GM18951 (cell line): Measurements from ENCODE around the gene GABRG3.

ENCODE experiments used
- POLR2A ChIP-seq: IDR thresholded peaks from 4 replicates; pipeline ENCODE4 v1.6.1; 2011; ENCODE audit warnings: mild to moderate bottlenecking; ENCODE audit not compliant: insufficient read length, insufficient read depth; ENCODE audit errors: extremely low read depth
- in situ Hi-C: fragments of 300-500 bp; cut with MboI; formaldehyde crosslinking; loops from one replicate; pipeline ENCODE4 v1.12.0; 2022; ENCODE audit warnings: low sequenced_read_pairs, mixed read lengths, inconsistent platforms; ENCODE audit not compliant: unreplicated experiment

The GABRG3 gene

DNA sequence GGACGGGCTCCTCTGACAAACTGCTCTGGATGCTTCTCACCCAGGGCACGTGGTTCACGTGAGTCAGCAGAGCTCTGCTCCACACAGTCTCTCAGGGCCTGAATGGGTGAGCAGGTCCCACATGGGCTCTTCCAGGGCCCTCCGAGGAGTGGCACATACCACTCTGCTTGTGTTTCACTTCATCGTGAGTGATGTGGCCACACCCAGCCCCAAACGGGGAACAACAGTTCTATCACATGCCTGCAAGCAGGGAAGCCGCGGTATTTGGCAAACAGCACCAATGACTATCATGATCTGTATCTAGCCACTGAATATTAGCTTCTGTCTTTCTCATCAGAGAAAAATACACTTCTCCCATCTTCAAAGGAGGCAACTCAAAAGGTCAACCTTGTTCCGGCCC is 352.8 kb downstream of the GABRG3 start:
- in situ Hi-C loops, result no loop called here
- no peak for TF ChIP-seq POLR2A

DNA sequence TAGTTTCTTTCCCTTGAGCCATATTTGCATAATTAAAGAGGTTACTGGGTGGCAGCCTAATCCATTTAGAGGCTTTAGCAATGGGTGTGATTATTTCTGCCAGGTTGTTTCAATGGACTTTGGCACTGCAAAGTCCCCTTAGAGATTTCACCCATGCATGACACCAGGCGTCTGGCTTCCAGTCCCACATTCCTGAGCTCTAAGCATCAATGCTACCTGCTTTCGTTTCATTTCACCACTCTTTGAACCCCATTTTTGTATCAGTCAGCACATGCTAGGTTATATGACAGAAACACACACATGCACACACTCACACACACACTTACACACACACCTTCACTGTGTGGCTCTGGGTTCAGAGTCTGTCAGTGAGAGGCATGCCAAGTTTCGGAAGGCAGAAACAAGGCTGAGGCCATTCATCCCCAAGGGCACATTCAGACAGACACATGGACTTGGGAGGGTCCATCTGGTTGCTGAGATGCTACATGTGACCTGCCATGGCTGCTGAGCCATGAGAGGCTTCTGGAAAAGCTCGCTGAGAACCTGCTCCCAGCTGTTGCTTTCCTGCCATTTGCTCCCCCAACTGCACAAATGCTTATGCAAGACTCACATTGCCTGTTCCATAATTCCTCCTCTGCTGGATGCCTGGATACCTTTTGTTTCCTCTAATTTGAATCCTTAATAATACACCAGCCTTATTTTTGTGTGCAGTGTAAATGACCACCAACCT is 354.1 kb downstream of the GABRG3 start:
- in situ Hi-C loops, result no loop called here
- TF ChIP-seq POLR2A, result no peak

DNA sequence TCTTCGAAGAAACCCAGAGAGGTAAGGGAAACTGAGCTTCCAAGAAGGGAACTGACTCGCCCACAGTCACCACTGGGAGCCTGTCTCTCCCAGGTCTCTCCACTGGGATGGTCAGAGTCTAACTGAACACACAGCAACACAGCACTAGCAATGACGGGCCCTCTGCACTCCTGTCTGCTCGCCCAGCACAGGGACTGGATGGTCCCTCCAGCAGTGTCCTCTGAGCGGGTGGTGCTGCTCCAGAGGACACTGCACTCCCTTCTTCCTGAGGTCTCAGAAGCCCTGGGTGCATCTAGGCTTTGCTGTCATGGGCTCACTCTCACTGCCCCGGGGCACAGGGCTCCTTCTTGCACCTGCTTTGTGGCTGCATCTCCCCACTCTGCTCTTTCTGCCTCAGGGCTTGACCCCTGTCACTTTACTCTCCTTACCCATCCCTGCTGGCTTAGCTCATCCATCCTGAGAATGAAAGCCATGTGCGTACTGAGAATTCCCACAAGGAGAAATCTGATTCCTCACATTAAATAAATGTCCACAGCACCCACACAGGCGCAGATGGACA is 356.6 kb downstream of the GABRG3 start:
- in situ Hi-C loops, result no loop called here
- TF ChIP-seq POLR2A, result no peak

DNA sequence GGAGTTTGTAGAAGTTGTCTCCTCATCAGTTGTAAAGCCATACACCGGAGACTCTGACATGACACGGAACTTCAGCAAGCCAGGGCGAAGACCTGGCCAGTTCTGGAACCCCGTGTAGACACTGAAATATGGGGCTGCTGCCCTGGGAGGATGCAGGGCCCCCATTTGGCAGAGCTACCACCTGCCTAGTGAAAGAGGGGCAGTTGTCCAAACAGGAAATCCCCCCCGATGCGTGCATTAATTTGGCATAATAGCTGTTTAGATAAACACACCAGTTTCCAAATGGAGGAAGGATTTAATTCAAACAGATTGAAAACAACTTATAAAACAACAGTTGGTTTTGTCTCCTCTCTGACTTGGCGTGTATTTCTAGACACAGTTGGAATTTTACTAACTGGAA is 357.2 kb downstream of the GABRG3 start:
- no peak for TF ChIP-seq POLR2A
- in situ Hi-C loops, result no loop called here

DNA sequence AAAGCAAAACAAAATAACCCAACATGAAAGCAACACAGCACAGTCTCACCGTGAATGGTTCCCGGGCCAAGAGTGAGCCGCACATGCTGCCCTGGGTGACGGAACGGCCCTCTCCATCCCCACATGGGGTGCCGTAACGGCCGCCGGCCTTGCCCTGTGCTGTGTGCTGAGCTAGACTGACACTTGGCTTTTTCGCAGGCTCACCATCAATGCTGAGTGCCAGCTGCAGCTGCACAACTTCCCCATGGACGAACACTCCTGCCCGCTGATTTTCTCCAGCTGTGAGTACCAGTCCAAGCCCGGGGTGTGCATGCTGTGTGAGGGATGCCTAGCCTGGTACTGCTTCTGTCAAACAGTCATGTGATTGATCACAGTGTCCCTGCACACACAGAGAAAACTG is 357.6 kb downstream of the GABRG3 start:
- in situ Hi-C loops, result no loop called here

DNA sequence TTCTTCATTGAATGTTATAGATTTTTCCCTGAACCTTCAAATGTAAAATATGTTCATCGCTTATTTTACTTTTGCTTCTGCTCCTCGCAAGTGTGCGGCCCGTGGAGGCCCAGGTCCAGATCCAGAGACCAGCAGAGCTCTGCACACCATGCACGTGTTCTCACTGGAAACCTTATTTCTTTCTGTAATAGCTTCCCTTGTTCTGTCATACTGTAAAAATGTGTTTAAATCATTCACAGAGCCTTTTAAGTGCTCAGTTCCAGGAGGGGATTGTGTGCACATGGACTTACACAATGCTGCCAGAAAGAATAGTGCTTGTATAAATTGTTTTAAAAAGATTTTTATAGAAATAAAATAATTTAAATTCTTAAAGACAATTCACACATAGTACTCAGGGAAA is 359.3 kb downstream of the GABRG3 start:
- TF ChIP-seq POLR2A, result no peak

More for the DNA sequence above, 357.6 kb downstream of the GABRG3 start:
- no peak for TF ChIP-seq POLR2A

DNA sequence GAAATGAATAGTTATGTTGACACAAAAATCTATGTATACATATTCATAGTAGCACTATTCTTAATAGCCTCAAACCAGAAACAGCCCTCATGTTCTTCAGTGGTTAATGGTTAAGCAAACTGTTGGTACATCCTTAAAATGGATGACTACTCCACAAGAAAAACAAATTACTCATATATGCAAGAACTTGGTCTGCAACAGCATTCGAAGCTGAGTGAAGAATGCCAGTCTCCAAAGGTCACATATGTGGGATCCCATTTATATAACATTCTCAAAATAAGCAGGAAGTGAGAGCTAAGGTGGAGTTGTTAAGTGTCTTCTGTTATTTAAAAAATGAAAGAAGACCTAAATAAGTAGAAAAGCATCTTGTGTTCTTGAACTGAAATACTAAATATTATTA is 365.7 kb downstream of the GABRG3 start:
- TF ChIP-seq POLR2A, result no peak
- in situ Hi-C loops, result no loop called here

More for the DNA sequence above, 359.3 kb downstream of the GABRG3 start:
- in situ Hi-C loops, result loop anchor here (5.0 kb wide), 1 partner anchor 58 kb away; no protein-coding TSS in a partner anchor

DNA sequence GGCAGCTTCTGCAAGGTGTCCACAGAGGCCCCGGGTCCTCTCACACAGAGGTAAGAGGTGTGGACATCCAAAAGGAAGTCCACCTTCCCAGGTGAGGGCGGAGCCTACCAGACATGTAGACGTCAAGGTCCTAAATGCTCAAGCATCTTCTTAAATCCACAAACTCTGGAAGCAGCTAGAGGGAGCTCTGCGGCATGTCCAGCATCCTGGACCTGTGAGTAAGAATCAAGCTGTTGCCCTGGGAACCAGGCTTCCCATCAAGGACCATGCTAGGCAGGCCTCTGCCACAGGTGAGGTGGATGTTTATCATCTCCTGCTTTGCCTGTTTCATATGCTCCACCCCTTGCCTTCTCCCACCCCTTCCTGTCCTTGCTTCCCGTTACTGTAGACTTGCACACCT is 368.2 kb downstream of the GABRG3 start:
- in situ Hi-C loops, result no loop called here
- TF ChIP-seq POLR2A, result no peak

DNA sequence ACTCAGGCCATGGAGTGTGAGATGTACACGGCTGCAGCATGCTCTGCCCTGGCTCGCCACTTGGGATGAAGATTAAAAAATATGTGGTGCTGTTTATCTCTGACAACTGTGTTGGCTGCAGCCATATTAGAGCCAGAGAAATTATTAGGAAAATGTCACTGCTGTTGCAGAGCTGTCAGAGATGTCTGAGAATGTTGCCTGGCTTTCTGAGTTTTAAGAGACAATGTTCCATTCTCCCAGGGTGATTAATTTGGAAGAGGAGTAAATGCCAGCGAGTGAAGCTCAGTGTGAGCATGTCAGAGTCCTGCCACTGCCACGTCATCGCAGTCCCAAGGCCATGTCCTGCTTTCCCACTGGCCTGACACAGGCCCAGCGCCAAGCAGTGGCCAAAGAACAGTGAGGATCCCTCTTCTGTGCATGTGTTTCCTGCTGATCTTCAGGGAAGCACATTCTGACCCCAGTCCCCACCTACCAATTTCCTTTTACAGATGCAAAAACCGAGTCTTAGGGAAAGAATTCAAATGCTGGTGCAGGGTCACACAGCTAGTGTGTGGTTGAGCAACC is 370.9 kb downstream of the GABRG3 start:
- in situ Hi-C loops, result no loop called here
- no peak for TF ChIP-seq POLR2A

DNA sequence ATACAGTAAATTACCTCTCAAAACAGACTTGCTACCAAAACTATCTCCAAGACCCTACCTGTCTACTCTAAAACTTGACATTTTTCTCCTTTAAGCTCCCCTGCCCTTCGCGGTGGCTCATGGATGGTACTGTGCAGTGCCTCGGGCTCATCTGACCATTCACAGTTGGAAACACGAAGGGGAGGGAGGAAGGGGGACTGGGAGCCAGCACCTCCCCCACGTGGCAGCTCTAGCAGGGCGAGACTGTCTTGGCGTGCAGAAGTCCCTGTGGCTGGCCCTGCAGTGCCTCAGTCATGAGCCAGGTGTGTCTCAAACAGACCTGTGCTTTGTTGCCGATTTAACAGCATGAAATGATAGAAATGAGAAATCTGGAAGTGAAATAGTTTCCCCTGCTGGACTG is 372.0 kb downstream of the GABRG3 start:
- in situ Hi-C loops, result no loop called here
- no peak for TF ChIP-seq POLR2A

DNA sequence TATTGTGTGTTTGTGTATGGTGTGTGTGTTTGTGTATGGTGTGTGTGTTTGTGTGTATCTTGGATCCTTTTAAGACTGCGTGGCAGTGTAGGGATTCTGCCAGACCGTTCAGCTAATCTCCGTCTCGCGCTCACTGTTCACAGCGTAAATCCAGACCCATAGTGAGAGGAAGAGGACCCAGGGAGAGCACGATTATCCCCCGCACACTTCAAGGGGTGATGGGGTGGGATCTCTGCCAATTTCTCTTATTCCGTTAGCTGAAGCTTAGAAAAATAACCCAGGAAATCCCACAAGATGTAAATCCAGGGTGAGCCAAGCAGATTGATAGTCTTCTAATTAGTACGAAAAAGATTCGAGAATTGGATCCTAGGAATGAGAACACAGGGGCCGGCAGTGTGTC is 381.2 kb downstream of the GABRG3 start:
- TF ChIP-seq POLR2A, result no peak
- in situ Hi-C loops, result no loop called here

DNA sequence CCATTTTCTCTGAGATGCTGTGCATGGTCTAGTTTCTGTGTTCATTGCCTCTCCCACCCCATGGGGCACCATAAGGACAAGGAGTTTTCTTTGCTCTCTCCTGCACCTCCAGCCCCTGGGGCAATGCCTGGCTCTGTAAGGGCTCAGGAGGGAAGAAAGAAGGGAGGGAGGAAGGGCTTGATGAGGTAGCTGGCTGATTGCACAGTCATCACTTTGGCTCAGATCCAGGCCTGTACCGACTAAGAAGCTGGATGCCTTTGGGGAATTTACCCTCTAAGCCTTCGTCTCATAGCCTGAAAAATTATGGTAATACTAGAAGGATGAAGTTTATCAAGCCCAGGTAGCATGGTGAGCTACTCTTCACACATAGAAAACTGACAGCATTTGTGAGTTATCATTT is 382.9 kb downstream of the GABRG3 start:
- TF ChIP-seq POLR2A, result no peak
- in situ Hi-C loops, result no loop called here

DNA sequence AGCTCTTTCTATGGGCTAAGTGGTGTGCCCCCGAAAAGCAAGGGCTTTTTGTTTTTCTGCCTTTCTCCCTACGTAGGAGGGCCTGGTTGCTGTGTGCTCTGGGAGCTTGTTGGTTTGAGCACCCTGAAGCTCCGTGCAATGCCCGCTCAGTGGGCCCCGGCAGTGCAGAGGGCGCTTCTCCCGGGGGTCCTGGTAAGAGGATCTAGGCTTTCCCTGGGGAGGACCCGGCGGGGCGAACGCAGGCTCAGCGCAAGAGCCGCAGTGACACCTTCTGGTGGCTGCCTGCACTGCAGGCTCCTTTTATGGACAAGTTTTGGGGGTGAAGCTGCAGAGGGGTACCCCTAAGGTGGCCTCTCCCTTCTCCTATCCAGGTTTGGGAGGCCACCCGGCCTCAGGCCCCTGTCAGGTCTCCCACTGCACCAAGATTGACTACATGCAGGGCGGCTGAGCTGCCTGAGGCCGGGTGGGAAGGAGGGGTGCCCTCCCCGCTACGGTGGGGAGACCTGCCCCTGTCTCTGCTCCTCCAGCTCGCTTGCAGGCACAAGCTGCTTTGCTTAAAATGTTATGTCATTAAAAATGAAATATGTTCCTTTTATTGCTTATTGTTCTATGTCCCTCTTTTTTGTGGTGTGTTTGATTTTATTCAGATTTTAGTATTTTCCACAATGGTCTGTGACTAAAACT is 387.9 kb downstream of the GABRG3 start:
- in situ Hi-C loops, result no loop called here
- TF ChIP-seq POLR2A, result no peak
